CD8-positive, alpha-beta memory T cell (primary cell): ENCODE results near the gene ESRRG. TPM values are rescaled to one million over a fixed set of nuclear protein-coding genes. Genes with fewer than 3 reads are reported as not detected.

Experiments used
- CTCF ChIA-PET: fragments of 350-600 bp; sonication (Branson Sonifier 250); formaldehyde crosslinking; loops from one replicate; lab custom pipeline; 2021; ENCODE audit warnings: antibody characterized with exemption; lab: Charles Lee
- POLR2A ChIA-PET: fragments of 350-600 bp; sonication (Branson Sonifier 250); formaldehyde crosslinking; loops from one replicate; lab custom pipeline; 2021; ENCODE audit warnings: antibody characterized with exemption; lab: Charles Lee
- DNase-seq, 5 donors: peaks; one replicate each; pipeline versions ENCODE4 v3.0.0 to v3.0.0-alpha.2; 2020 to 2022; ENCODE audit warnings: mixed read lengths in 1 of 5
- H3K27ac ChIP-seq: one replicate; pipeline ENCODE4 v1.7.0; 2013; ENCODE audit warnings: low read depth, mild to moderate bottlenecking, low read length, moderate library complexity
- H3K27me3 ChIP-seq: 2 replicates; pipeline ENCODE4 v1.7.0; 2013; ENCODE audit warnings: low read length, mild to moderate bottlenecking; ENCODE audit not compliant: insufficient read depth, poor library complexity, severe bottlenecking
- H3K36me3 ChIP-seq: 2 replicates; pipeline ENCODE4 v1.7.0; 2013; ENCODE audit warnings: mild to moderate bottlenecking, low read length, moderate library complexity; ENCODE audit not compliant: insufficient read depth
- H3K4me1 ChIP-seq: 2 replicates; pipeline ENCODE4 v1.7.0; 2013; ENCODE audit warnings: mild to moderate bottlenecking, low read length, moderate library complexity; ENCODE audit not compliant: insufficient read depth
- H3K4me3 ChIP-seq: 2 replicates; pipeline ENCODE4 v1.7.0; 2013; ENCODE audit warnings: mild to moderate bottlenecking, low read length
- H3K9me3 ChIP-seq: 2 replicates; pipeline ENCODE4 v1.7.0; 2013; ENCODE audit warnings: mild to moderate bottlenecking, low read length
- H3K27ac Mint-ChIP-seq, 8 donors: one replicate each; pipeline ENCODE4 v1.8.0; 2020 to 2021; ENCODE audit warnings: mixed read lengths in 8 of 8, mild to moderate bottlenecking in 6 of 8, inconsistent platforms in 3 of 8, moderate library complexity in 3 of 8
- H3K27me3 Mint-ChIP-seq, 2 donors: one replicate each; pipeline ENCODE4 v1.8.0; 2020 to 2021; ENCODE audit warnings: mixed read lengths in 2 of 2, mild to moderate bottlenecking in 1 of 2, moderate library complexity in 1 of 2
- H3K36me3 Mint-ChIP-seq, 3 donors: one replicate each; pipeline ENCODE4 v1.8.0; 2020 to 2021; ENCODE audit warnings: mixed read lengths in 3 of 3, inconsistent platforms in 1 of 3, mild to moderate bottlenecking in 1 of 3
- H3K4me1 Mint-ChIP-seq, 3 donors: one replicate each; pipeline ENCODE4 v1.8.0; 2020 to 2021; ENCODE audit warnings: mixed read lengths in 3 of 3, inconsistent platforms in 1 of 3, mild to moderate bottlenecking in 1 of 3
- H3K4me3 Mint-ChIP-seq, 7 donors: one replicate each; pipeline ENCODE4 v1.8.0; 2020 to 2021; ENCODE audit warnings: mixed read lengths in 7 of 7, mild to moderate bottlenecking in 6 of 7, moderate library complexity in 4 of 7, inconsistent platforms in 2 of 7
- H3K9me3 Mint-ChIP-seq, 5 donors: one replicate each; pipeline ENCODE4 v1.8.0; 2020 to 2022; ENCODE audit warnings: mixed read lengths in 5 of 5, mild to moderate bottlenecking in 3 of 5, moderate library complexity in 2 of 5, inconsistent platforms in 1 of 5
- polyA plus RNA-seq: library from polyadenylated mRNA; unstranded; fragments of 300-500 nt; fragmentation: Illumina TruSeq; gene quantifications from one replicate; pipeline ENCODE4 v1.2.3, GENCODE V29; 2021
- total RNA-seq, 2 experiments: library from RNA; stranded (reverse); gene quantifications; one replicate each; pipeline ENCODE4 v1.2.3, GENCODE V29; 2021

The ESRRG gene
- total and polyA plus RNA-seq, 3 experiments from 2014 or later = not detected

- H3K27me3 Mint-ChIP-seq = no peaks in the 10 kb centered on the region
- H3K4me3 Mint-ChIP-seq = no peak overlapping the region
- no peak overlapping the region for H3K27ac Mint-ChIP-seq
- no peaks in the 10 kb centered on the region for H3K4me1 Mint-ChIP-seq
- peaks cover under 1 to 28% (median 12%) of the 10 kb centered on the region in 5 donors for H3K9me3 Mint-ChIP-seq
- H3K4me1 ChIP-seq = no peaks in the 10 kb centered on the region
- H3K36me3 ChIP-seq = no peaks in the 10 kb centered on the region
- H3K27ac ChIP-seq = no peak overlapping the region
- ChIA-PET CTCF (no interaction called here), POLR2A (no interaction called here)
- H3K4me3 ChIP-seq = no peak overlapping the region
- H3K27me3 ChIP-seq = no peaks in the 10 kb centered on the region
- no peaks in the 10 kb centered on the region for H3K36me3 Mint-ChIP-seq
- no peak for DNase-seq
- no peaks in the 10 kb centered on the region for H3K9me3 ChIP-seq
Observed at GRCh38 chr1:216617081-216617875, 106.0 kb downstream of the ESRRG start.

GRCh38 chr1:216616425-216616824, 106.8 kb downstream of the ESRRG start:
- ChIA-PET CTCF (no interaction called here), POLR2A (no interaction called here)
- Histone ChIP-seq H3K9me3 (no peaks in the 10 kb centered on the region), H3K27ac (no peak overlapping the region), H3K36me3 (no peaks in the 10 kb centered on the region), H3K4me1 (no peaks in the 10 kb centered on the region), H3K27me3 (no peaks in the 10 kb centered on the region), H3K4me3 (no peak overlapping the region)
- H3K9me3 Mint-ChIP-seq = peaks cover 2 to 28% (median 12%) of the 10 kb centered on the region in 5 donors
- H3K36me3 Mint-ChIP-seq = no peaks in the 10 kb centered on the region
- no peak overlapping the region for H3K4me3 Mint-ChIP-seq
- DNase-seq = no peak
- no peak overlapping the region for H3K27ac Mint-ChIP-seq
- H3K27me3 Mint-ChIP-seq = no peaks in the 10 kb centered on the region
- H3K4me1 Mint-ChIP-seq = no peaks in the 10 kb centered on the region

GRCh38 chr1:216614011-216614934, 109.0 kb downstream of the ESRRG start:
- Histone ChIP-seq H3K27ac (no peak overlapping the region), H3K36me3 (no peaks in the 10 kb centered on the region), H3K9me3 (no peaks in the 10 kb centered on the region), H3K4me1 (no peaks in the 10 kb centered on the region), H3K27me3 (no peaks in the 10 kb centered on the region), H3K4me3 (no peak overlapping the region)
- Mint-ChIP-seq H3K27me3 (no peaks in the 10 kb centered on the region), H3K36me3 (no peaks in the 10 kb centered on the region), H3K4me3 (no peak overlapping the region), H3K4me1 (no peaks in the 10 kb centered on the region), H3K27ac (no peak overlapping the region), H3K9me3 (peaks cover 4 to 27% (median 12%) of the 10 kb centered on the region in 5 donors)
- CTCF ChIA-PET = no interaction called here
- POLR2A ChIA-PET = no interaction called here
- DNase-seq = no peak

- ChIA-PET POLR2A (no interaction called here), CTCF (no interaction called here)
- Histone ChIP-seq H3K27ac (no peak overlapping the region), H3K4me1 (no peaks in the 10 kb centered on the region), H3K36me3 (no peaks in the 10 kb centered on the region), H3K27me3 (no peaks in the 10 kb centered on the region), H3K9me3 (no peaks in the 10 kb centered on the region), H3K4me3 (no peak overlapping the region)
- Mint-ChIP-seq H3K27me3 (no peaks in the 10 kb centered on the region), H3K4me3 (no peak overlapping the region), H3K4me1 (no peaks in the 10 kb centered on the region), H3K36me3 (no peaks in the 10 kb centered on the region), H3K27ac (no peak overlapping the region), H3K9me3 (peaks cover 4 to 31% (median 16%) of the 10 kb centered on the region in 5 donors)
- no peak for DNase-seq
Observed at GRCh38 chr1:216612291-216612690, 110.9 kb downstream of the ESRRG start.

GRCh38 chr1:216607067-216607697, 116.0 kb downstream of the ESRRG start:
- H3K4me1 ChIP-seq = no peaks in the 10 kb centered on the region
- H3K27ac ChIP-seq = no peak overlapping the region
- Mint-ChIP-seq H3K27me3 (no peaks in the 10 kb centered on the region), H3K36me3 (no peaks in the 10 kb centered on the region), H3K4me3 (no peak overlapping the region), H3K4me1 (no peaks in the 10 kb centered on the region), H3K9me3 (peaks cover 4 to 22% (median 5%) of the 10 kb centered on the region in 5 donors), H3K27ac (no peak overlapping the region)
- ChIA-PET CTCF (no interaction called here), POLR2A (no interaction called here)
- H3K36me3 ChIP-seq = no peaks in the 10 kb centered on the region
- DNase-seq = no peak
- H3K4me3 ChIP-seq = no peak overlapping the region
- H3K9me3 ChIP-seq = no peaks in the 10 kb centered on the region
- no peaks in the 10 kb centered on the region for H3K27me3 ChIP-seq

- Mint-ChIP-seq H3K27ac (no peak overlapping the region), H3K4me1 (no peaks in the 10 kb centered on the region), H3K4me3 (no peak overlapping the region), H3K36me3 (no peaks in the 10 kb centered on the region), H3K27me3 (no peaks in the 10 kb centered on the region), H3K9me3 (peaks cover 0 to 26% (median 4%) of the 10 kb centered on the region in 5 donors)
- ChIA-PET CTCF (no interaction called here), POLR2A (no interaction called here)
- H3K9me3 ChIP-seq = no peaks in the 10 kb centered on the region
- no peaks in the 10 kb centered on the region for H3K36me3 ChIP-seq
- DNase-seq = no peak
- H3K4me1 ChIP-seq = no peaks in the 10 kb centered on the region
- no peak overlapping the region for H3K4me3 ChIP-seq
- H3K27ac ChIP-seq = no peak overlapping the region
- no peaks in the 10 kb centered on the region for H3K27me3 ChIP-seq
Observed at GRCh38 chr1:216606047-216606637, 117.1 kb downstream of the ESRRG start.

GRCh38 chr1:216604771-216605170, 118.5 kb downstream of the ESRRG start:
- no peaks in the 10 kb centered on the region for H3K36me3 ChIP-seq
- H3K27ac ChIP-seq = no peak overlapping the region
- H3K4me1 ChIP-seq = no peaks in the 10 kb centered on the region
- H3K27me3 Mint-ChIP-seq = peaks cover 0 to 3% of the 10 kb centered on the region in 2 donors
- no peaks in the 10 kb centered on the region for H3K9me3 ChIP-seq
- DNase-seq = no peak
- ChIA-PET CTCF (no interaction called here), POLR2A (no interaction called here)
- H3K4me3 ChIP-seq = no peak overlapping the region
- peaks cover 3 to 25% (median 5%) of the 10 kb centered on the region in 5 donors for H3K9me3 Mint-ChIP-seq
- H3K27ac Mint-ChIP-seq = no peak overlapping the region
- H3K4me3 Mint-ChIP-seq = no peak overlapping the region
- no peaks in the 10 kb centered on the region for H3K27me3 ChIP-seq
- no peaks in the 10 kb centered on the region for H3K4me1 Mint-ChIP-seq
- no peaks in the 10 kb centered on the region for H3K36me3 Mint-ChIP-seq
